A673 (cell line): ENCODE measurements around the gene TRABD. TPM values are rescaled to one million over a fixed set of nuclear protein-coding genes. Genes with fewer than 3 reads are reported as not detected.

Source experiments
- BruUV-seq: library from RNA; stranded (reverse); fragments of 400-500 nt; replicated peaks from 2 replicates; lab custom pipeline; 2021; lab: Mats Ljungman, UMichigan
- CTCF ChIA-PET: fragments of 300-600 bp; sonication (Branson Sonifier 250); formaldehyde crosslinking; loops from one replicate; lab custom pipeline; 2022; ENCODE audit warnings: antibody characterized with exemption; lab: Charles Lee
- POLR2A ChIA-PET: fragments of 300-600 bp; sonication (Branson Sonifier 250); formaldehyde crosslinking; loops from one replicate; lab custom pipeline; 2022; ENCODE audit warnings: antibody characterized with exemption; ENCODE audit not compliant: low non-redundant PET; lab: Charles Lee
- DNase-seq: peaks from one replicate; pipeline ENCODE4 v3.0.0-alpha.2; 2015; ENCODE audit warnings: low spot score
- H3K27ac ChIP-seq: fragments of 200-600 bp; sonication (generic); 2 replicates; pipeline ENCODE4 v1.5.1; 2016; ENCODE audit warnings: mixed run types, low read depth, mild to moderate bottlenecking, mixed read lengths, antibody characterized with exemption, low read length; ENCODE audit not compliant: poor library complexity, severe bottlenecking
- H3K27me3 ChIP-seq: fragments of 200-600 bp; sonication (generic); replicated peaks from 2 replicates; pipeline ENCODE4 v1.6.1; 2017; ENCODE audit warnings: mixed run types, low read depth, mild to moderate bottlenecking, mixed read lengths, antibody characterized with exemption, low read length; ENCODE audit not compliant: insufficient read depth, poor library complexity
- H3K36me3 ChIP-seq: fragments of 200-600 bp; sonication (generic); 2 replicates; pipeline ENCODE4 v1.6.1; 2016; ENCODE audit warnings: mixed run types, mild to moderate bottlenecking, mixed read lengths, antibody characterized with exemption, low read length; ENCODE audit not compliant: insufficient read depth, poor library complexity, severe bottlenecking
- H3K4me1 ChIP-seq: fragments of 200-600 bp; sonication (generic); 2 replicates; pipeline ENCODE4 v1.6.1; 2017; ENCODE audit warnings: mixed run types, mild to moderate bottlenecking, mixed read lengths, antibody characterized with exemption, low read length; ENCODE audit not compliant: insufficient read depth, poor library complexity, severe bottlenecking
- H3K4me3 ChIP-seq: fragments of 200-600 bp; sonication (generic); 2 replicates; pipeline ENCODE4 v1.5.1; 2016; ENCODE audit warnings: low read depth, mixed run types, mild to moderate bottlenecking, mixed read lengths, low read length; ENCODE audit not compliant: poor library complexity, severe bottlenecking
- H3K9me3 ChIP-seq: fragments of 200-600 bp; sonication (generic); 2 replicates; pipeline ENCODE4 v1.6.1; 2016; ENCODE audit warnings: mixed run types, low read depth, mild to moderate bottlenecking, mixed read lengths, antibody characterized with exemption, low read length; ENCODE audit not compliant: poor library complexity, severe bottlenecking
- CTCF ChIP-seq: fragments of 300-800, 200-600 bp; sonication (generic); conservative IDR thresholded peaks from 2 replicates; pipeline ENCODE4 v1.5.1; 2017; ENCODE audit warnings: low read depth, mild to moderate bottlenecking, antibody characterized with exemption, low read length, moderate library complexity, mixed read lengths
- EZH2 ChIP-seq: fragments of 200-600 bp; sonication (generic); IDR thresholded peaks from 2 replicates; pipeline ENCODE4 v1.6.1; 2017; ENCODE audit warnings: borderline replicate concordance, low read depth, mild to moderate bottlenecking, mixed read lengths, antibody characterized with exemption, low read length; ENCODE audit not compliant: poor library complexity, severe bottlenecking
- intact Hi-C: fragments of 100-400 bp; cut with micrococcal nuclease; formaldehyde crosslinking; loops from one replicate; pipeline ENCODE4 v1.10.0; 2022; ENCODE audit not compliant: unreplicated experiment
- total RNA-seq: library from RNA; stranded (reverse); gene quantifications from 2 replicates; pipeline ENCODE4 v1.2.3, GENCODE V29; 2021

Gene TRABD
- total RNA-seq, 1 experiment from 2014 or later: 63.9 TPM

DNA sequence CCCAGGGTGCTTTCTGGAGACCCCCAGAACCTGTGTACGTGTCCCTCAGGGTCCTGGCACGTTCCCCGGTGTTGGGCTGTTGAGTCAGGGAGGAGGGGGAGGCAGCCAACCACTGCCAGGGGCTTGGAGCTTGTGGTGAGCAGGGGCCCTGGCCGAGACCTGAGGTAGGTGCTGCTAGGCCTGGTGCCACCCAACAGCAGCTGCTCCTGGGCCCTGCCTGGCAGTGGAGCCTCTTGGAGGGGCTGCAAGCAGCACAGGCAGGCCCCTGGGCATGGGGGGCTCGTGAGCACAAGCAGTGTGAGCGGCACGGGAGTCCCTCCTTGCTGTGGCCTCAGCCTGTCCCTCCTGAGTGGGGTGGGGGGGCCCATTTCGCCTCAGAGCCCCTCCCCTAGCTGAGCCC lies 7.9 kb downstream of the TRABD start:
- no TSS peak for BruUV-seq
- Histone ChIP-seq H3K27ac (no peak overlapping the region), H3K9me3 (no peaks in the 10 kb centered on the region), H3K4me3 (no peak overlapping the region), H3K4me1 (no peaks in the 10 kb centered on the region), H3K36me3 (peaks cover 45% of the 10 kb centered on the region), H3K27me3 (no peaks in the 10 kb centered on the region)
- intact Hi-C loops: no loop called here
- ChIA-PET CTCF (no interaction called here), POLR2A (interaction anchor here (0.6 kb wide), 1 partner anchor 14 kb away, joined by 9 read pairs; no protein-coding TSS in a partner anchor)
- TF ChIP-seq CTCF: no peak
- TF ChIP-seq EZH2: no peak
- DNase-seq: no peak

- no peak for DNase-seq
- peaks cover 47% of the 10 kb centered on the region for H3K36me3 ChIP-seq
- BruUV-seq: no TSS peak
- H3K4me1 ChIP-seq: no peaks in the 10 kb centered on the region
- H3K27ac ChIP-seq: no peak overlapping the region
- H3K9me3 ChIP-seq: no peaks in the 10 kb centered on the region
- no peak overlapping the region for H3K4me3 ChIP-seq
- CTCF ChIA-PET: no interaction called here
- intact Hi-C loops: no loop called here
- H3K27me3 ChIP-seq: no peaks in the 10 kb centered on the region
- TF ChIP-seq CTCF (no peak), EZH2 (no peak)
- POLR2A ChIA-PET: no interaction called here
Measured at GRCh38 chr22:50194037-50194805, 8.5 kb downstream of the TRABD start.

DNA sequence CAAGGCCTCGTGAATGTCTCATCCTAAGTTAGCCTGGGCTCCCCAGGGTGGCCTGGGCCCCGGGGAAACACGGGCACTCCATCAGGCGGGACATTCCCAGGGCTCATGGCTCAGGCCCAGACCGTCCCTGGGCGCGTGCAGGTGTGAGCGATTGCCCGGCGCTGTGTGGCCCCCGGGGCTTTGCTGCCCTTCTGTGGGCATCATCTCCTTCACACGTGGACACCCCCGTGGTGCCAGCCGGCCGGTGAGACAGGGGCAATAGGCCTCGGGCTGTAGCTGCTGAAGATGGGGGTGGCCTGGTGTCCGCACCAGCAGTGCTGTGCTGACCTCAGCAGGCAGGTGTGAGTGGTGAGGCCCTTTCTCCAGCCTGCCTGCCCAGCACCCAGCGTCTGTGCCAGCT lies 10.5 kb downstream of the TRABD start:
- CTCF ChIA-PET: no interaction called here
- no peaks in the 10 kb centered on the region for H3K9me3 ChIP-seq
- intact Hi-C loops: no loop called here
- H3K4me3 ChIP-seq: no peak overlapping the region
- TF ChIP-seq CTCF (no peak), EZH2 (no peak)
- no peaks in the 10 kb centered on the region for H3K4me1 ChIP-seq
- H3K27me3 ChIP-seq: no peaks in the 10 kb centered on the region
- DNase-seq: no peak
- POLR2A ChIA-PET: no interaction called here
- H3K36me3 ChIP-seq: peaks cover 52% of the 10 kb centered on the region
- no peak overlapping the region for H3K27ac ChIP-seq
- no TSS peak for BruUV-seq
